Right lobe of liver (tissue), 6 donors: ENCODE results near the gene FDCSP. TPM values are rescaled to one million over a fixed set of nuclear protein-coding genes. Genes with fewer than 3 reads are reported as not detected.

Experiments used
- ATAC-seq, 4 donors: fragments of 200-7000 bp; cut with Tn5 transposase; one replicate each; pipeline ENCODE4 v1.9.1; 2020; ENCODE audit warnings: mild to moderate bottlenecking in 4 of 4, moderate library complexity in 4 of 4
- DNase-seq, 3 donors: peaks; one replicate each; pipeline ENCODE4 v3.0.0-alpha.2; 2020
- H3K27ac ChIP-seq, 3 donors: fragments of 200-600 bp; one replicate each; pipeline ENCODE4 v1.8.0; 2022
- H3K27me3 ChIP-seq, 2 donors: fragments of 200-600 bp; one replicate each; pipeline ENCODE4 v1.8.0; 2022
- H3K36me3 ChIP-seq, 4 donors: fragments of 200-600 bp; sonication (generic) in 1 of 4; one replicate each; pipeline versions ENCODE4 v1.5.1 to v1.8.0; 2017 to 2022; ENCODE audit warnings: control low read depth in 1 of 4
- H3K4me1 ChIP-seq, 4 donors: fragments of 200-600 bp; sonication (generic) in 1 of 4; one replicate each; pipeline versions ENCODE4 v1.5.1 to v1.8.0; 2017 to 2022; ENCODE audit warnings: control low read depth in 1 of 4
- H3K4me3 ChIP-seq, 3 donors: fragments of 200-600 bp; one replicate each; pipeline ENCODE4 v1.8.0; 2022
- H3K9me3 ChIP-seq, 4 donors: fragments of 200-600 bp; sonication (generic) in 1 of 4; one replicate each; pipeline versions ENCODE4 v1.5.1 to v1.8.0; 2017 to 2022; ENCODE audit warnings: control low read depth in 1 of 4
- CTCF ChIP-seq, 4 donors: fragments of 200-600 bp in 3 of 4; fragments of 450-650 bp in 1 of 4; IDR thresholded peaks; one replicate each; pipeline versions ENCODE4 v1.5.1 to v1.8.0; 2016 to 2022; ENCODE audit warnings: antibody characterized with exemption in 4 of 4, mild to moderate bottlenecking in 2 of 4
- POLR2A ChIP-seq: fragments of 450-650 bp; IDR thresholded peaks from one replicate; pipeline ENCODE4 v1.6.1; 2017; ENCODE audit warnings: antibody characterized with exemption, mild to moderate bottlenecking
- WGBS: methylation state at CpG from one replicate; pipeline ENCODE4 v1.1.6; 2018; ENCODE audit warnings: low coverage, low lambda C conversion rate; ENCODE audit not compliant: insufficient coverage; ENCODE audit errors: missing lambda C conversion rate; 5-methylcytosine and 5-hydroxymethylcytosine counted together
- intact Hi-C, 2 donors: fragments of 100-400 bp; cut with DNase I; formaldehyde crosslinking; loops; one replicate each; pipeline versions ENCODE4 v1.11.2 to v1.14.1; 2022
- total RNA-seq, 6 experiments: library from RNA; depleted of rRNA in 2 of 6; stranded (reverse); fragments of >200 nt in 2 of 6; fragmentation: NEBNext Ultra II Directional in 3 of 6; extraction: Animal tissue kit (Norgen Biotek cat#: 25700) in 3 of 6; gene quantifications; one replicate each; pipeline versions ENCODE4 v1.1.0 to v1.2.4, GENCODE V29; 2016 to 2023
- donor health status: DM: no; HTN: yes; CAD: no.
- donor health status: DM: no; HTN: no; CAD: no.
- donor health status: DM: no; HTN: no; CAD: no.
- donor health status: DM: no; HTN: yes; CAD: no.
- donor health status: DM: no; HTN: yes; CAD: no.

FDCSP gene
- total RNA-seq, 6 experiments from 2014 or later = not detected

GRCh38 chr4:70251250-70251944 lies 25.5 kb downstream of the FDCSP start:
- no peaks in the 10 kb centered on the region for H3K36me3 ChIP-seq
- H3K9me3 ChIP-seq = no peaks in the 10 kb centered on the region
- TF ChIP-seq POLR2A = no peak
- TF ChIP-seq CTCF (IDR thresholded peaks at IDR 0.05) = no peak
- H3K27ac ChIP-seq = peak overlapping the region in 2 of 3 donors; percentile 63 to 66
- no peak overlapping the region for H3K4me3 ChIP-seq
- intact Hi-C loops = no loop called here
- 16% methylated on average over 3 of the region's 3 CpGs for WGBS
- no peaks in the 10 kb centered on the region for H3K27me3 ChIP-seq
- no peak for DNase-seq
- H3K4me1 ChIP-seq = peaks cover 0 to 6% (median 2%) of the 10 kb centered on the region in 4 donors
- peak; percentile 69 to 90 (median 80) for ATAC-seq

GRCh38 chr4:70251945-70252277 lies 26.0 kb downstream of the FDCSP start:
- intact Hi-C loops = no loop called here
- Histone ChIP-seq H3K36me3 (no peaks in the 10 kb centered on the region), H3K9me3 (no peaks in the 10 kb centered on the region), H3K4me3 (no peak overlapping the region), H3K27me3 (no peaks in the 10 kb centered on the region), H3K27ac (peak overlapping the region in 2 of 3 donors; percentile 14 to 66), H3K4me1 (peaks cover 0 to 6% (median 2%) of the 10 kb centered on the region in 4 donors)
- DNase-seq (no peak), ATAC-seq (peak; percentile 71 to 83 (median 80))
- WGBS = 36% methylated on average over 1 of the region's 1 CpG
- TF ChIP-seq POLR2A (no peak), CTCF (IDR thresholded peaks at IDR 0.05) (no peak)

- peak; percentile 16 to 46 (median 34) for TF ChIP-seq CTCF (IDR thresholded peaks at IDR 0.05)
- TF ChIP-seq POLR2A = no peak
- no peak overlapping the region for H3K27ac ChIP-seq
- no peaks in the 10 kb centered on the region for H3K27me3 ChIP-seq
- DNase-seq = no peak
- intact Hi-C loops = no loop called here
- H3K4me1 ChIP-seq = no peaks in the 10 kb centered on the region
- H3K4me3 ChIP-seq = no peak overlapping the region
- WGBS = 0% methylated on average over 1 of the region's 1 CpG
- H3K9me3 ChIP-seq = no peaks in the 10 kb centered on the region
- H3K36me3 ChIP-seq = no peaks in the 10 kb centered on the region
- peak in 1 of 4 donors; percentile 50 for ATAC-seq
Measured at GRCh38 chr4:70269674-70270073, 43.8 kb downstream of the FDCSP start.

GRCh38 chr4:70277121-70277520 lies 51.2 kb downstream of the FDCSP start:
- Histone ChIP-seq H3K36me3 (no peaks in the 10 kb centered on the region), H3K27ac (no peak overlapping the region), H3K9me3 (no peaks in the 10 kb centered on the region), H3K4me3 (no peak overlapping the region), H3K4me1 (no peaks in the 10 kb centered on the region), H3K27me3 (no peaks in the 10 kb centered on the region)
- DNase-seq = no peak
- no peak for TF ChIP-seq CTCF (IDR thresholded peaks at IDR 0.05)
- no peak for TF ChIP-seq POLR2A
- intact Hi-C loops = no loop called here
- ATAC-seq = no peak
- WGBS = 76% methylated on average over 2 of the region's 2 CpGs
